Mucosa of rectum (tissue), 2 donors: ENCODE results near the gene WSCD2.

ENCODE experiments used
- H3K27ac ChIP-seq, 2 donors: one replicate each; pipeline ENCODE4 v1.7.0; 2013; ENCODE audit warnings: inconsistent platforms in 2 of 2, low read depth in 2 of 2, low read length in 2 of 2
- H3K27me3 ChIP-seq, 2 donors: one replicate each; pipeline ENCODE4 v1.7.0; 2013; ENCODE audit warnings: low read length in 2 of 2; ENCODE audit not compliant: control insufficient read depth in 2 of 2, insufficient read depth in 2 of 2
- H3K36me3 ChIP-seq, 2 donors: one replicate each; pipeline ENCODE4 v1.7.0; 2013; ENCODE audit warnings: low read length in 2 of 2; ENCODE audit not compliant: control insufficient read depth in 2 of 2, insufficient read depth in 2 of 2
- H3K4me1 ChIP-seq, 2 donors: one replicate each; pipeline ENCODE4 v1.7.0; 2013; ENCODE audit warnings: low read length in 2 of 2, mild to moderate bottlenecking in 1 of 2; ENCODE audit not compliant: control insufficient read depth in 2 of 2, insufficient read depth in 2 of 2
- H3K4me3 ChIP-seq, 2 donors: one replicate each; pipeline ENCODE4 v1.7.0; 2013; ENCODE audit warnings: low read length in 2 of 2
- H3K9ac ChIP-seq, 2 donors: one replicate each; pipeline ENCODE4 v1.7.0; 2013; ENCODE audit warnings: low read length in 2 of 2, low read depth in 1 of 2, mild to moderate bottlenecking in 1 of 2
- H3K9me3 ChIP-seq, 2 donors: one replicate each; pipeline ENCODE4 v1.7.0; 2013; ENCODE audit warnings: low read length in 2 of 2; ENCODE audit not compliant: control insufficient read depth in 2 of 2
- donor health status: healthy.
- donor health status: Normal muscosa, but diverticular disease.

WSCD2 gene

GRCh38 chr12:108254517-108255251 lies 125.6 kb downstream of the WSCD2 start:
- Histone ChIP-seq H3K27me3 (no peaks in the 10 kb centered on the region), H3K36me3 (no peaks in the 10 kb centered on the region), H3K9me3 (no peaks in the 10 kb centered on the region), H3K4me3 (no peak overlapping the region), H3K9ac (no peak overlapping the region), H3K4me1 (no peaks in the 10 kb centered on the region), H3K27ac (no peak overlapping the region)

GRCh38 chr12:108255252-108255602 lies 126.1 kb downstream of the WSCD2 start:
- Histone ChIP-seq H3K27me3 (no peaks in the 10 kb centered on the region), H3K4me3 (no peak overlapping the region), H3K4me1 (no peaks in the 10 kb centered on the region), H3K36me3 (no peaks in the 10 kb centered on the region), H3K9ac (no peak overlapping the region), H3K27ac (no peak overlapping the region), H3K9me3 (peaks cover 0 to 2% of the 10 kb centered on the region in 2 donors)

- Histone ChIP-seq H3K36me3 (no peaks in the 10 kb centered on the region), H3K27ac (no peak overlapping the region), H3K9me3 (peaks cover 2 to 5% of the 10 kb centered on the region in 2 donors), H3K27me3 (no peaks in the 10 kb centered on the region), H3K9ac (no peak overlapping the region), H3K4me1 (no peaks in the 10 kb centered on the region), H3K4me3 (no peak overlapping the region)
Measured at GRCh38 chr12:108257004-108257403, 127.9 kb downstream of the WSCD2 start.

- H3K27ac ChIP-seq: no peak overlapping the region
- H3K4me3 ChIP-seq: no peak overlapping the region
- H3K36me3 ChIP-seq: no peaks in the 10 kb centered on the region
- H3K9ac ChIP-seq: no peak overlapping the region
- no peaks in the 10 kb centered on the region for H3K4me1 ChIP-seq
- no peaks in the 10 kb centered on the region for H3K27me3 ChIP-seq
- H3K9me3 ChIP-seq: peaks cover 2 to 5% of the 10 kb centered on the region in 2 donors
Measured at GRCh38 chr12:108257610-108258106, 128.6 kb downstream of the WSCD2 start.

- Histone ChIP-seq H3K27me3 (no peaks in the 10 kb centered on the region), H3K9me3 (peaks cover 2 to 5% of the 10 kb centered on the region in 2 donors), H3K4me1 (no peaks in the 10 kb centered on the region), H3K27ac (no peak overlapping the region), H3K9ac (no peak overlapping the region), H3K4me3 (no peak overlapping the region), H3K36me3 (no peaks in the 10 kb centered on the region)
Measured at GRCh38 chr12:108260039-108260438, 131.0 kb downstream of the WSCD2 start.

- no peak overlapping the region for H3K9ac ChIP-seq
- no peaks in the 10 kb centered on the region for H3K36me3 ChIP-seq
- H3K27ac ChIP-seq: no peak overlapping the region
- H3K4me1 ChIP-seq: no peaks in the 10 kb centered on the region
- peaks cover 2 to 5% of the 10 kb centered on the region in 2 donors for H3K9me3 ChIP-seq
- no peaks in the 10 kb centered on the region for H3K27me3 ChIP-seq
- no peak overlapping the region for H3K4me3 ChIP-seq
Measured at GRCh38 chr12:108260969-108261368, 131.9 kb downstream of the WSCD2 start.

GRCh38 chr12:108265505-108265904 lies 136.4 kb downstream of the WSCD2 start:
- no peaks in the 10 kb centered on the region for H3K36me3 ChIP-seq
- no peak overlapping the region for H3K27ac ChIP-seq
- peaks cover 0 to 5% of the 10 kb centered on the region in 2 donors for H3K9me3 ChIP-seq
- H3K9ac ChIP-seq: no peak overlapping the region
- no peaks in the 10 kb centered on the region for H3K4me1 ChIP-seq
- H3K4me3 ChIP-seq: no peak overlapping the region
- H3K27me3 ChIP-seq: no peaks in the 10 kb centered on the region

GRCh38 chr12:108266131-108266530 lies 137.0 kb downstream of the WSCD2 start:
- no peak overlapping the region for H3K27ac ChIP-seq
- no peaks in the 10 kb centered on the region for H3K36me3 ChIP-seq
- H3K27me3 ChIP-seq: no peaks in the 10 kb centered on the region
- H3K4me1 ChIP-seq: no peaks in the 10 kb centered on the region
- H3K4me3 ChIP-seq: no peak overlapping the region
- H3K9ac ChIP-seq: no peak overlapping the region
- H3K9me3 ChIP-seq: peaks cover 0 to 5% of the 10 kb centered on the region in 2 donors

GRCh38 chr12:108267450-108267849 lies 138.4 kb downstream of the WSCD2 start:
- no peaks in the 10 kb centered on the region for H3K36me3 ChIP-seq
- no peaks in the 10 kb centered on the region for H3K9me3 ChIP-seq
- no peak overlapping the region for H3K4me3 ChIP-seq
- H3K4me1 ChIP-seq: no peaks in the 10 kb centered on the region
- no peak overlapping the region for H3K27ac ChIP-seq
- H3K9ac ChIP-seq: no peak overlapping the region
- H3K27me3 ChIP-seq: no peaks in the 10 kb centered on the region

GRCh38 chr12:108268397-108268796 lies 139.3 kb downstream of the WSCD2 start:
- H3K4me1 ChIP-seq: no peaks in the 10 kb centered on the region
- no peak overlapping the region for H3K4me3 ChIP-seq
- H3K9me3 ChIP-seq: no peaks in the 10 kb centered on the region

More at GRCh38 chr12:108268397-108268796, 139.3 kb downstream of the WSCD2 start:
- H3K27ac ChIP-seq: no peak overlapping the region
- no peaks in the 10 kb centered on the region for H3K36me3 ChIP-seq
- H3K9ac ChIP-seq: no peak overlapping the region
- no peaks in the 10 kb centered on the region for H3K27me3 ChIP-seq
